IPS-NIHi11 (cell line): Measurements from ENCODE around the gene ABTB2.
"Not testable (repeated sequence)": the region's sequence is repeated elsewhere in the genome, so short reads cannot be mapped to it uniquely, and the experiment has no call there.

Experiments
- DNase-seq: peaks from one replicate; pipeline ENCODE4 v3.0.0; 2012; ENCODE audit warnings: mixed read lengths, low spot score

ABTB2 gene

DNA sequence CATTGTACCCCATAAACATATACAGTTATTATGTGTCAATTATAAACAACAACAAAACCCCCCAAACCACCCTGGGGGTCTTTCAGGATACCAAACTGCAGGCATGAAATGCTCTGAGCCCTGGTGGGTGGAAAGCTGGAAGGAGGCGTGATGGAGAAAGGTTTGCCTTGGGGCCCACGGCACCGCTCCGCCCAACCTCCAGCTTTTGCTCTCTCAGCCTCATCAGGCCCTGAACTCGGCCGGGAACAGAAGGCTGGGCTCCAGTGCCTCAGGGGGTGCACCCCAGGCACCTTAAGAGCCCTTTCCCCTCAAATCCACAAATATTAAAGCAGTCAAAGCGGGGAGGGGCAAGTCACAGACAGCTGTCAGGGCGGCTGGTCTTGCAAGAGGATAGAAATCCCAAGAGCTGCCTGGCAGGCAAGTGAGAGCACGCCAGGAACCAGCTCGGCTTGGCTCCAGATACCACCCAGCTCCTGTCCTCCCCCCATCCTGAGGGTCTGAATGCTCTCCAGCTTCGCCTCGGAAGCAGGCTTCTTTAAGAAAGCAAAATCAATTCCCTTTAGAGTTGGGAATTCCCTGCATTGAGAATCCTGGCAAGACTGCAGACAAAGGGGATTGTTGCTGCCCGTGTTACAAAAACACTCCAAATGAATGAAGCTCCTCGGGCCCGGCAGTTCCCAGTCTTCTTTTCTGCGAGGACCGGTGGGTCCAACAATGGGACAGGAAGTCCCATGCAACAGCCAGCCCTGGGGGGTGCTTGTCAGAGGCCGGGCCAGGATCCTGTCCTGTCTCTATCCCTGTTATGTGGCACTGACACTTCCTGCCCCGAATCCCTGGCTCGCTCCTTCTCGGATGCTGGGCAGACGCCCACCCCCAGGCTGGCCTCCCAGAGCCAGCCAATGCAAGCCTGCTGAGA lies 171.6 kb downstream of the ABTB2 start:
- peak; percentile 42 for DNase-seq

DNA sequence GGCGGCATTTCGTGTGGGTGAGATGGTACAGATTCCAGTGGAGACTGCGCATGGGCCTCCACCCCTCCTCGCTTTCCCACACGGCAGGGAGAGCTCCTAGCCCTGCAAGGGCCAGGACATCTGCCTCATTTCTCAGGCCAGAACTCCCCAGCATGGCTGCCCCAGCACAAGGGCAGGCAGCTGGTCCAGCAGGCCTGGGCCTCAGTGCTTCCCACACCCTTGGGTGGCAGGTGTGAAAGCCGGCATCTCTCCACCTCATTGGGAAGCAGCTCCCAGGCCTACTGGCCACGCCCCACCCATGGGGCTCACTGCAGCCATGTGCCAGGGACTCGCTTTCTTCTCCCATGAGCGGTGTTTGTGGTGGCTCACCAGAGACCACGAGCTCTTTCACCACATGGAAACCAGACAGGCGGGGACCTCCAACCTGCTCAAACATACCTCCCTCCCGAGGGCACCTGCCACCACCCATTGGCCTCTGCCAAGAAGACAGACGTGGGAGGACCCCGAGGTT lies 173.2 kb downstream of the ABTB2 start:
- no peak for DNase-seq

GRCh38 chr11:34183848-34184391 lies 173.9 kb downstream of the ABTB2 start:
- no peak for DNase-seq

- DNase-seq: no peak
Observed at GRCh38 chr11:34182921-34183685, 174.7 kb downstream of the ABTB2 start.

DNA sequence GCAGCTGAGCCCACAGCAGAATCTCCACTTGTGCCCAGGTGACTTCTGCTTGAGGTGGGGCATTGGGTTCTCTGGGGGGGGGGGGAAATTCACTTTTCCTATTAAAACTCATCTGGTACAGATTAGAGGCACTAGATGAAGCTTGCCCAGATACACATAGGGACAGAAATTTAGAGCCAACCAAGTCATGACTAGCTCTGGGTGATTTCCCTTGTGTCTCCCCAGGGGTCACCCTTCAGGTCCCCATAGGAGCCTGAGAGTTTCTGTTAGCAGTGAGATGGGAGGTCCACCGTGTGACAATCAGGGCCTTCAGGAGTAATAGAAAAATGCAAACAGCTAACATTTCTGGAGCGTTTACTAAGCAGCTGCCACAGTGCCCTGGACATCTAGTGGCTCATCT lies 175.4 kb downstream of the ABTB2 start:
- DNase-seq: no peak

GRCh38 chr11:34181856-34182405 lies 175.9 kb downstream of the ABTB2 start:
- DNase-seq: no peak

DNA sequence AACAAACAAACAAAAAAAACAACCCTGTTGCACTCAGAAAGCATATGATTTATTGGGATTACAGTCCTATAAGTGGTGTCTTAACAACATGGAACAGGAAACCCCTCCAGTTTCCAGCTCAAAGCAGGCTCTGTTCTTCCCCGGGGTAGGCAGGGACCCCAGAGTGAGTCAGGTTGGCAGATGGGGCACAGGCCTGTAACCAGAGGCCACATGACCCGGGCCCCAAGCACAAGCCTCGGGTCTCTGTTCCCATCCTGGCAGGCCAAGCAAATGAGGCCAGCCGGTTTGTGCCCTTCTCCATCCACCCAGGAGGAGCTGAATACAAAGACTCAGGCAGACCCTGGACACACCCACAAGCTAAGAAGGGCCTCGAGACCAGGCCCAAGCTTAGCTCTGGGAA lies 176.6 kb downstream of the ABTB2 start:
- DNase-seq: no peak

DNA sequence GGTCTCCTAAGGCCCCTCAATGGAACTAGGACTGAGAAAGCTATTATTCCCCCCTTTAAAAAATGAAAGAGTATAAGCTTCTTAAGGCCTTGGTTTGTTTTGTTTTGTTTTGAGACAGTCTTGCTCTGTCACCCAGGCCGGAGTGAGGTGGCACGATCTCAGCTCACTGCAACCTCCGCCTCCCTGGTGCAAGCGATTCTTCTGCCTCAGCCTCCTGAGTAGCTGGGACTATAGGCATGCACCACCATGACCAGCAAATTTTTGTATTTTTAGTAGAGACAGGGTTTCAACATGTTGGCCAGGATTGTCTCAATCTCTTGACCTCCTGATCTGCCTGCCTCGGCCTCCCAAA lies 177.0 kb downstream of the ABTB2 start:
- not testable (repeated sequence) for DNase-seq

DNA sequence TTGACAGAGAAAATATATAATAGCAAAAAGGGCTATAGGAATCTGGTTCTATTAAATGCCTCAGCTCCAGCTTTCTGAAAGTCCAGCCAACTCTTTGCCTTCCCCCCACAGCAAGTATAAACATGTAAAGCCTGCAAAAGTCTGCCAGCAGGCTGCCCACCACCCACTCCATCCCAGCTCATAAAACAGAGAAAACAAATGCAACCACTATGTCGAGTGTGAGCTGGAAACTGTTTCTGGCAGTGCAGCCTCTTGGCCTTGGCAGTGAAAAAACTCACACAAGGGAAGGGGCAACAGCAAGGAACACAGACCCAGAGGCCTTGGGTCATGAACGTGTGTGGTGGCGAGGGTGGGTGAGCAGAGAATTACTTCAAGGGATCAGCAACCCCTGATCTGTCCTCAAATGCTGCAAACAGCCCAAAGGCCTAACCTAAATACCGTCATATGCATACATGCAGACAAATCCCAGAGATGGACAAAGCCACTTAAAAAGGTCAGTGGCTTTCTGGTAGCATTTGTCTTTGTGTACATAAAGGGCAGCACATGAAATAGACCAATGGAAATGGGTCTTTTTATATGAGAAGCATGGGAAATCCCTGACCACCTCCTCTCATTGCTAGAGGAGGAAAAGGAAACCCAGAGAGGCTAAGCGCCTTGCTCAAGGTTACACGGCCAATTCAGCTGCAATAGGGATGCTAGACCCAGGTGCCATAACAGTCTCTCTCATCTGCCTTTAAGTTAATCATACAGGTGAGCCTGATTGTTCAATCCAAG lies 177.6 kb downstream of the ABTB2 start:
- no peak for DNase-seq

GRCh38 chr11:34179026-34179675 lies 178.7 kb downstream of the ABTB2 start:
- no peak for DNase-seq

- DNase-seq: no peak
Observed at GRCh38 chr11:34178209-34178821, 179.5 kb downstream of the ABTB2 start.

DNA sequence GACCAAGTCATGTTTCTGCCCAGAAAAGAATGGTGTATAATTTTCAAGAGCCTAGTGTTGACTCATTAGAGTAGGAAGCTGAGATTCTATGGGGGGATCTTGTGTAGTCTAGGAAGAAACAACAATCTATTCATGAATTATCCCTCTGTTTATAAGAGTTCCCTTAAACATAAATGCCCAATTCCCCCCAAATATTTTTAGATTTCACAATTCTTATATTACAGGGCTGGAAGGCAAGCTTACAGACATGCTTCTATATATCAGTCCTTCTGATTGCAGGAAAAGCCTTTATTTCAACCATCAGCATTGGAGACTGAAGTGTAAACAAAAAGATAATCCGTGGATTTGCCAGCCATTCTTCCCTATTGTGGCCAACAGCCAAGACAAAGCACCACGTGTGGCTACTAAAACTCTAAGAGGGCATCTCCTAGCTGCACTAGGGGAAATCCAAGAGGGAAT lies 181.0 kb downstream of the ABTB2 start:
- DNase-seq: no peak

DNA sequence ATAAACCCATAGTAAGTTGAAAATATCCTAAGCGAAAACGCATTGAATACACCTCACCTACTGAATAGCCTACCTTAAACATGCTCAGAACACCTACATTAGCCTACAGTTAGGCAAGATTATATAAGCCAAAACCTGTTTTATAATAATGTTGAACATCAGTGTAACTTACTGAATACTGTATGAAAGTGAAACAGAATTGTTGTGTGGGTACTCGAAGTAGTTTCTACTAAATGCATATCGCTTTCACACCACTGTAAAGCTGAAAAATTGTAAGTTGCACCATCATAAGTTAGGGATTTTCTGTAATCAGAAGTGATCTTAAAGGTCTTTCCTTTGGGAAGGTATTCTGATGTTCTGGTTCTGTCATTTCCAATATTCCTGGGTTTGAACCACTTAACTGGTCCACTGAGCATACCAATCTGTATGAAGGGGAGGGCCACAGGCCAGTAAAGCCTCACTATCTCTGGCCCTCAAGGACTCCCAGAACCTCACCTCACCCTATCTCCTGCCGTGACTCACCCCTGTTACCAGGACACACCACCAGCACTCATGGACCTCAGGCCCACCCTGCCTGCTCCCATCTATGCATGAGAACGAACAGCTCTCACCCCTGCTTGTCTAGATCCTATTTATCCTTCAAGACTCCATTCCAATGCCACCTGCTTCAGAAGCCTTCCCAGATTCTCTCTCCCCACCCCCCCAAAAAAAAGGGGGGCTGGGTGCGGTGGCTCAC lies 182.4 kb downstream of the ABTB2 start:
- no peak for DNase-seq

GRCh38 chr11:34174412-34175041 lies 183.3 kb downstream of the ABTB2 start:
- peak; percentile 96 for DNase-seq

DNA sequence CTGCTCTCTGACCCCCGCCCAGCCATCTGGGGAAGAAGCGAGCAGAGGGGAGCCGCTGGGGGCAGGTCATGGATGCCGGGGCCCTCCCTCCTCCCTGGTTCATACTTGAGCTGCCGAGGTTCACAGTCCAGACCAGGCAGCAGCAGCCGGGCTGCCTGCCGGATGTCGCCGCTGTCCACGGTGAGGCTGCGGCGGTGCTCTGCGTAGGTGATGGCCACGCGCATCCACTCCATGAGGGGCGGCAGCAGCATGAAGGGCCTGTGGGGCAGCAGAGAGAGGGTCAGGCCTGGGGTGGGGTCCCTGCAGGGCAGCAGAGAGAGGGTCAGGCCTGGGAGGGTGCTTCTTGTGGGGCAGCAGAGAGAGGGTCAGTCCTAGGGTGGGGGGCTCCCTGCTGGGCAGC lies 184.8 kb downstream of the ABTB2 start:
- DNase-seq: no peak

GRCh38 chr11:34169686-34170085 lies 188.1 kb downstream of the ABTB2 start:
- DNase-seq: no peak

DNA sequence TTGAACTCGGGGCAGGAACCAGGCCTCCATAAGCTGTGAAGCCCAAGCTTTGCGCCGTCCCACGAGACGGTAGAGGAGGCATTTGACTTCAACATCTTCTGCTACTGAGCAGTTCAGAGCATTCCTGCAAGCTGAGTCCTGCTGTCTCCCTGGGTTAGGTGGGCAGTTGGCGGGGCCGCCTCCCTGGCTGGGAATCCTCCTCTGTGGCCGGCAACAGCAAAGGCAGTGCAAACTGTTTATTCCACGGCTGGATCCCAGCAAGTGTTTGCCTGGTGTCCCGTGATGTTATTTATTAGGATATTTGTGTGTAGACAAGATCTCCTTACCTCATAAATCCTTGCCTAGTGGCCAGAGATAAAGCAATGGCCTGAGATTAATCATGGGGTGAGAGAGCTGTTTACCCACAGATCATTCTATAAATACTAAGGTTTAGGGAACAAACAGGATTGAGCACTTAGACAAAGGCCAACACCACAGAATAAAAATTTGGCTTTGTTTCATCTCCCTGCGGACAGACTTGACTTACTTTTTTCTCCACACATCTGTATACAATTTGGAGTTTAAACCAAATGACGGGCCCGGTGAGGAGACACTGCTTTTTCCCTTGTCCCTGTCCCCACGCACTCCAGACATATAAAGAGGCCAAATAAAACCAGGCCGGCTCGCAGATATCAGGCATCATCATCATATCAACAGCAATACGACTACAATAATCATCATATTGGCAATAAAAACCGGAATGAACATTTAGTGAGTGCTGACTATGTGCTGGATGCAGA lies 189.0 kb downstream of the ABTB2 start:
- no peak for DNase-seq

GRCh38 chr11:34167961-34168360 lies 189.8 kb downstream of the ABTB2 start:
- no peak for DNase-seq
